NCI-H2029 treated with DMSO at 0.1 percent for 48 hours (cell line): ENCODE results near the gene CAMTA1.

Source experiments
- DNase-seq: peaks from one replicate; lab custom pipeline; 2025; lab: John Stamatoyannopoulos, UW

CAMTA1 gene

DNA sequence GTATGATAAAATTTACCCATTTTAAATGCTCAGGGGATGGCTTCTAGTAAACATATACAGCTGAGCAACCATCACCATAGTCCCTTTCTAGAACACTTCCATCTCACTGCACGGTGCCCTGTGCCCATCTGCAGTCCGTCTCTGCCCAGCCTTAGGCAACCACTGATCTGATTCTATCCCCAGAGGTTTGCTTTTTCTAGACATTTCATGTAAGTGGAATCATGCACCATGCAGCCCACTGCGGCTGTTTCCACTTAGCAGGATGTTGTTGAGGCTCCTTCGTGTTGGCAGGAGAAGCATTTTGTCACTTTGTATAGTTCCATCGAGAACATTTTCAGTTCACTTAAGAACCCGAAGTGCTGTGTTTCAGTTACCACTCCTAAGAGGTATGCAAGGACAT lies 958.1 kb downstream of the CAMTA1 start:
- no peak for DNase-seq

DNA sequence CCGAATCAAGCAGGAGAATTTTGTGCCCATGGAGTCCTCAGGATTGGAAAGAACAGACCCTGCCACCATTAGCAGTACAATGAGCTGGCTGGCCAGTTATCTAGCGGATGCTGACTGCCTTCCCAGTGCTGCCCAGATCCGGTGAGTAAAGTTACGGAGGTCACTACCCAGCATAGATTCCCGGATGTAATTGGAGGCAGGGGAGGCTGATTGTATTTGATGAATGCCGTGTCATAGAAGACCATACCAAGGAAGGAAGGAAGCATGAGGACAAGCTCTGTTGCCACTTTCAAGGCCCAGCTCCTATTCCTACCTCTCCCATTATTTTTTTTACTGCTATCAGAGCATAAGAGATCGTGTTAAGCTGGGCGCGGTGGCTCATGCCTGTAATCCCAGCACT lies 959.6 kb downstream of the CAMTA1 start:
- DNase-seq: no peak

DNA sequence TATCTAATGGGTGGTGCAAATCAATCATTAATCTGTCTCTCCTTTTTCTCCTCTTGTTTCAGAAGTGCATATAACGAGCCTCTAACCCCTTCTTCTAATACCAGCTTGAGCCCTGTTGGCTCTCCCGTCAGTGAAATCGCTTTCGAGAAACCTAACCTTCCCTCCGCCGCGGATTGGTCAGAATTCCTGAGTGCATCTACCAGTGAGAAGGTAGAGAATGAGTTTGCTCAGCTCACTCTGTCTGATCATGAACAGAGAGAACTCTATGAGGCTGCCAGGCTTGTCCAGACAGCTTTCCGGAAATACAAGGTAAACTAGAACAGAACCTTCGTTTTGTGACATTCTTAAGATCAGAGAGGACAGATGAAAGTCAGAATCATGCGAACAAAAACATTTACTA lies 960.5 kb downstream of the CAMTA1 start:
- DNase-seq: no peak

DNA sequence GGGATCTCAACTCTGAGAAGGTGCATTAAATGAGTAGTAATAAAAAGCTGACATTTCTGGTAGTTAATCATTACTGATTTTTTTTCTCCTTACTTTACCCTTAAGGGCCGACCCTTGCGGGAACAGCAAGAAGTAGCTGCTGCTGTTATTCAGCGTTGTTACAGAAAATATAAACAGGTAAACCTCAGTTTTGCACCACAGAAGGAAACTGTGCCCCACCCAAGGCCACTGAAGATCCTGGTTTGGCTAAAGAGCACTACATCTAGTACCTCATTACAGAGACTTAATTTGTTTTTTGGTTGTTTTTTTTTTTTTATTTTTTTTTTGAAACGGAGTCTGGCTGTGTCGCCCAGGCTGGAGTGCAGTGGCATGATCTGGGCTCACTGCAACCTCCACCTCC lies 962.4 kb downstream of the CAMTA1 start:
- no peak for DNase-seq

DNA sequence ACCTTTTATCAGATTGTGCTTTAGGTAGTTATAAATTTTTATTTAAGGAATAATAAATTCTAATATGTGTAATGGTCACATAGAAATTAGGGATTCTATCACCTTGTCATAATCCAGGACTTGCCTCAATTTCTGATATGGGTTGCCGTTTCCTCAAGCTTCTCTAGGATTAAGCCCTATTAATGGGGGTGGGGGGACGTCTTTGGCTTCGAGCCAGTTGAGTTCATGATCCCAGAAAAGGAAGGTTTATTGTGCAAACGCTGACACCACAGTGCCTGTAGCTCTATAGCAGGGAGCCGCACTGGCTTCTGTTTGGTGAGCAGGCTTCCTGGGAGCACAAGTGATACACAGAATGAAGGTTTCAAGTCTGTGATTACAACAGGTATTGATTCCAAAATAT lies 963.9 kb downstream of the CAMTA1 start:
- no peak for DNase-seq

DNA sequence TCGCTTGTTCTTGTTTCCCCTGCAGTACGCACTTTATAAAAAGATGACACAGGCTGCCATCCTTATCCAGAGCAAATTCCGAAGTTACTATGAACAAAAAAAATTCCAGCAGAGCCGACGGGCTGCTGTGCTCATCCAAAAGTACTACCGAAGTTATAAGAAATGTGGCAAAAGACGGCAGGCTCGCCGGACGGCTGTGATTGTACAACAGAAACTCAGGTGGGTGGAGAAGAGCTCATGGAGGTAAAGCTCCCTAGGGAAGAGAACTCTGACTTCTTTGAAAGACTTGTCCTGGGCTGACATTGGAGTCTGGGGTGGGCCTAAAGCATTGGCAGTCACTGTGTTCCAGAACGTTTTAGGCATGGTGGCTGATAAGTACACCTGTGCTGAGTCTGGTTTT lies 965.9 kb downstream of the CAMTA1 start:
- no peak for DNase-seq

DNA sequence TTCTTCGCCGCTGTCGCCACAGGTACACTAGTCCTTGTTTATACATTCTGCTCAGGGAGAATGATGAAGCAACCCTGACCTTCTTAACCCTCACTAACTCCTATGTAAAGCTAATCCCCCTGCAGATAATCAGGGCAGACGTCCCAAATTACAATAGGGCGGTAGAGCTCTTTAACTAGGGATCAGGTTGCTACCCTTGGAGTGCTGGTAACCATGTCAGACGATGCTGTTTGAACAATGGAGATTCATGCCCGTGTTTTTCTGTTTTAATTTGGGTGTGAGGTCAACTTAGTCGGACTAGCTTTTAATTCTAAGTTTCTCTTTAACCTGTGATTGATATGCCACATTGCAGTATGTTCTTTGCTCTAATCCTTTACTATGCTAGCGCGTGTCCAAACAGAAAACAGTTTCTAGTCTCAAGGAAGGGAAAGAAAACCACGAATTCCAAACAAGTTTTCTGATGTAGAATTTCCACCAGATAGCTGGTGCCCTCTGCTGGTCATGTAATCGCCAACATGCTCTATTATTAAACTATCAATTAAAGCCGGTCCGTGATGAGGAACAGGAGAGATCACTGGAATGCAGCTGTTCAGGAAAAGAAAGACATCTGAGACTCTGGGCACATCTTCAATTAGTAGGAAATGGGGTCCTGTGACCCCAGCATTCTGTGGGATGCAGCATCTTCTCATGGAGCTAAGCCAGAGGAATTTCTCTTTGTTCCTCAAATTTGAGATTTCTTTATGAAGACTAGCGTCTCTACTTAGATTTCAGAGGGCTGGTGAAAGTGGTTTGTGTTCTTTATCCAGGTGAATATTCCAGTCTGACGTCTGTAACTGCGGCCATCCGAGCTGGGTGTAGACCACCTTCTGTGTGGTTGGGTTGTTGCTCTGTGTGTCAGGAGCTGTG lies 967.5 kb downstream of the CAMTA1 start:
- peak; percentile 47 for DNase-seq

DNA sequence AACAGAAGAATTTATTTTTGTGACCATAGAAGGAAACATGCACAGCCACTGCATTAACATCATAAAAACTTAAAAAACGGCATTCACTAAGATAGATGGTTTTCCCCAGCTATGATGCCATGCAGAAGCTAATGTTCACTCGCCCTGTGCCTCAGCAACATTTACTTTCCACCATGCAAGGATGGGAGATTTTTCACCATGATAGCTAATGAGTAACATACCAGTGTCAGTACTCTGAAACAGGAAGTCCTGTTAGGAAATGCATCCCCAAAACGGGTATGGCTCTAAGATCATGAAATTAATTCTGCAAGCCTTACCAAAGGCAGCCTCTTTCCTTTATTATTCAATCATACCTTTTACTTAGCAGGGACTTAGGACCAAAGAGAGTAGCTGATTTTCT lies 968.4 kb downstream of the CAMTA1 start:
- no peak for DNase-seq

DNA sequence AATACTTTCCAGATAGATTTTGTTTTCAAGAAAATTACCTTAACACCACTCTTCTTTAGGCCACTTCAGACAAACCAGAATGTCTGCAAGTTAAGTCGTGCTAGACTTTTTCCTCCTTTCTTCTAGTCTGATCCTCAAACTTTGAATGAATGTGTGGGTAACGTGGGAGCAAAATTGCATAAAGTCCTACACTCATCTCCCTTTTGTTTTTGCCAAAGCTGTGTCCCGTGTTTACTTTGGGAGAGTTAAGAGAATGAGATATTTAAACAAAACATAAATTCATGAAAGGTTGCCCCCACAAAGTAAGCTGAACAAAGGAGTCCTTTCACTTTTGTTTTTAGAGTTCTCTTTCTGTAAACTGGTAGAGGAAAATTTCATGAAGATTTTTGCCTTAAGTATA lies 969.0 kb downstream of the CAMTA1 start:
- DNase-seq: no peak

DNA sequence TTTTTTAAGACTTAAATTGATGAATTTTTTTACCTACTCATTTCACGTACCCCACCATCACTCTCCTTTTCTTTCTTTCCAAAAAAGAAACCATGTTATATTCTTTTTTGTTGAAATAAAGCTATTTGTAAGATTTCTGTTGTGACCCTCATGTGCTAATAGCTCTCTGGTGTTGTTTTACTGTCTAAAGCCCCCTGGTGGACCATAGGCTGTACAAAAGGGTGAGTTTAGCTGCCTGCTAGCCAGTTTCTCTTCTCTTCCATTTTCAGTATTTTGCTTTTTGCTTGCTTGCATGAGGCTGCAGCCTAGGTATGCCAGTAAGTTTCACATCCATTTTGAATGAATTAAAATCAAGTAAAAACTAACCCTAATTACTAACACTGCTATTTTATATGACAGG lies 970.2 kb downstream of the CAMTA1 start:
- no peak for DNase-seq

DNA sequence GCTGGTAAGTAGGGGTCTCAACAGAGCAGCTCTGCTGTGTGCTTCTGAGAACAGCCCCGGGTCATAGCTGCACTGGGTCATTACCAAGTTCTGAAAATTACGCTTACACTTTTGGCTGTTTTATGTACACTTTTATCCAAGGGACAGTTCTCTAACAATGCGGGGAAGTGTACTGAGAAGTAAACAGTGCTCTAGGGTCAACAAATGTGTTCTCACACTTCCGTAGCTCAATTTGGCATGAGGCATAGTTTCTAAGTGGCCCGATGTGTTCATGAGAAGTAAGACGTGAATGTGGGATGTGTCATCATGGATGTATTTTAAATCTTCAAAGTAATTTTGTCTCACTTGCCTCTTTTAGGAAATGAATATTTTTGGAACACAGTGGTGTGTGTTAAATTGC lies 975.0 kb downstream of the CAMTA1 start:
- no peak for DNase-seq

DNA sequence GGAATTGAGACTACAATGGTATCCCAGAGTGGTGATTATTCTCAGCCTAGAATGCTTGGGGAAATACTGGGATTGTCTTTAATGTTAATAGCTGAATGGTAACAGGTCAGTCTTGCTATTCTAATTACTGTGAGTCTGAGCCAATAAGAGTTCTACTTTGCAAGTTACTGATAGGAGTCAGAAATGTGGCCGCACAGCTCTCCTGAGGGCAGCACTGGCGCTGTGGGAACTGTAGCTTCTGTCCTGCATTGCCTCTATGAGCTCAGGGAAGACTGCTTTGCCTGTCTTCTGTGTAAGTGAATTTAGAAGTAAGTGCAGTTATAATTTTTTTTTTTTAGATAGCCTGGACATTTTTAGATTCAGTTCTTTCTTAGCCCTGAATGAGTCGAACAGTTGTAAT lies 975.8 kb downstream of the CAMTA1 start:
- DNase-seq: no peak

DNA sequence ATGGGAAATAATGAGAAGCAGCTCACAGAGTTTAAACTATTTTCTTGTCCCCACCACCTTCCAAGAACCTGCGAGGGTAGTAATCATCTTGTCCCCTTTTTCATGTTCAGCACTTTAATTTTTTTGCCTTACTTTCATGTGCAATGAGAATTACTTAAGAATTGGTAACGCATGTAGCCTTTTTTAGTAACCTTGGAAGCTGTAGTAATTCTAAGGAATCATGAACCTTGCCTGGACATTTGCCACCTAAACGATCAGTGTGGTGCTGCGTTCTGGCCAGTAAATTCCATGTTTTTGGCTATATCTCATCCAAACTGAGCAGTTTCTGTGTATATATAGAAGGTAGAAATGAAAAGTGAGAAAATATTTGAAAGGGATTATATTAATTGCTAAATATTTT lies 981.9 kb downstream of the CAMTA1 start:
- DNase-seq: no peak

DNA sequence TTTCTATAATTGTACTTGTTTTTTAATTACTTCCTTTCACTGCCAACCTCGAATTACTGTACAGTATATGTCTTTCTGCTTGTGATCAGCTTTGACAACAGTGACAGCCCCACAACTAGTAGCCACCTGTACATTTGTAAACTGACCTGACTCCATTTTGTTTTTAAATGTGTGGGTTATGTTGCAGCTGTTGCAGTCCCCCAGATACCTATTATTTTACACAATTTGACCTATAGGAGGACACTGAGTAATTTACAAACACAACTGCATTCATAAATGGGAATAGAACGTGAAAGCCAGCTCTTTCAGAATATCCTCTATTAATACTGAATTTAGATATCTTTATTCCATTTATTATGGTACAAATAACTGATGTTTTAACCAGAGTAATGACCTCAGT lies 983.3 kb downstream of the CAMTA1 start:
- DNase-seq: no peak

DNA sequence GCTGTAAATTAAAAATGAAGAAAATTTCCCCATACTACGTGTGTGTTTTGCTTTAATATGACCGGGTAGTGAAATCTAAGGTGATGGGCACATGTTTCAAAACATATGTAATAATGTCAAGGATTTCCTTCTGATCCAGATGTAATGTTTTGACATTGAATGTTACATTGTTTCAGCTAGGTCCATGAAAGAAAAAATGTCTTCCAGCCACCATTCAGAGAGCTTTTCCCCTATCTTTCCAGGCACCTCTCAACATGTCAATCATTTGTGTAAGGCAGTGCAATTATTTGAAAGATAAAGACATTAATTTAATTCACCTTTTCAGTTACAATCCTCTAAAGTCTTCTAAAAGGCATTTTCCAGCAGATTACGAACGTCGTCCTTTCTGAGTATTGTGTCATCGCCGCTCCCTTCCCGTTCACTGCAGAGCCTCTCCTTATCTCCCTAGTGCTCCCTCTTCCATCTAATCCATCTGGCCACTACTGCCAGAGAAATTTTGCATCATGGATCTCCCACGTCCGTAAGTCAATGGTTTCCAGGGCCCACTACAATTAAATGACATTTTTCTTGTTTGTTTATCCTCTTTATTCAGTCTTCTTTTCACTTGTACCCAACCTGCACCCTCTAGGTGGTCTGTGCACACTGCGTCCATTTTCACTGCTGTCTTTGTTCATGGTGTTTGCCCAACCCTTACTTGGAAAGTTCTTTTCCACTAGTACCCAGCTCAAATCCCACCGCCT lies 984.6 kb downstream of the CAMTA1 start:
- no peak for DNase-seq

DNA sequence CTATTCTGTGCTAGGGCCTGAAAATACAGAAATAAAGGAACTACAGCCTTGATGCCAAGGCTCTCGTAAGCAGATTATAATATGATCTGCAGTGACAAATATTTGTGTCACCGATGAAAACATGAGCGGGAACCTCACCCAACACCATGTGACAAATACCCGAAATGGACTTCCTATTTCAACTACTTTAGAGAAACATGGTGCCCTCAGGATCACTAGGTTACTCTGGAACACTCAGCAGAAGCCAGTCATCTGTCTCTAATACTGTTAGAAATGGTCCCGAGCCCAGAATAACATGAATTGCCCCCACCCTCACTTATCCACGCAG lies 985.4 kb downstream of the CAMTA1 start:
- no peak for DNase-seq

DNA sequence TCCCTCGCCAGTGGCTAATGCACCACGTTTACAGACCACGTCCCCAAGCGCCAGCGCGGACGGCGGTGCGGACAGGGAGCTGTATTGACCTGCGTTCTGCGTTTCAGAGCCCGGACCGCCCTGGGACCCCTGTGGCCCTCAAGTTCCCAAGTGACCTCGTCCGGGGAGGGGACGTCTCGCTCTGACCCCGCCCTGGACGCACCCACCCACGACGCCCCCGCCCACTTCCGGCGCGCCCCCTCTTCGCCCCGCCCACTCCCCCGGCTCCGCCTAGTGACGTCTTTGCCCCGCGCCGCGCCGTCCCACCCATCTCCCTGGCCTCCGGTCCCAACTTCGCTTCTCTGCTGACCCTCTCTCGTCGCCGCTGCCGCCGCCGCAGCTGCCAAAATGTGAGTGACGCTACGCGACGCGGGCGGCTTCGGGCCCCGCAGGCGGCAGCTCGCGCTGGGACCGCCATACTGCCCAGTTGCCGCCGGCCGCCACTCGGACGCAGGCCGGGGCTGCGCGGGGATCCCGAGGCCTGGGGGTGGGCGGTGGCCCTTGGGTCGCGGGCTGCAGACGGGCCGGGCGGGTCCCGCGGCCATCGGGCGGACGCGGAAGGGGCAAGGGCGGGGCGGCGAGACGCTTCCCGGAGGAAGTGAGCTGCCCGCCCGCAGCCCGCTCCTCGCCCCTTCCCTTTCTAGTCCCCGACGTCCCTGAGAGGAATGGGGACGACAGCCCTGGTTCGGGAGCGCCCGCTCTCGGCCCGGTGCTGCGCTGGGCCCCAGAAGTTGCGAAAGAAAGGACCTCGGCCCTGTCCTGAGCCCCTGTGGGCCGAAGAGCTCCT lies 986.0 kb downstream of the CAMTA1 start, which contains the start of gene VAMP3:
VAMP3 (plus strand) TSS at position 300 of the 826 bp plus-strand sequence; CDS start at position 388, 88 bp downstream.
- peak; percentile 49 for DNase-seq

DNA sequence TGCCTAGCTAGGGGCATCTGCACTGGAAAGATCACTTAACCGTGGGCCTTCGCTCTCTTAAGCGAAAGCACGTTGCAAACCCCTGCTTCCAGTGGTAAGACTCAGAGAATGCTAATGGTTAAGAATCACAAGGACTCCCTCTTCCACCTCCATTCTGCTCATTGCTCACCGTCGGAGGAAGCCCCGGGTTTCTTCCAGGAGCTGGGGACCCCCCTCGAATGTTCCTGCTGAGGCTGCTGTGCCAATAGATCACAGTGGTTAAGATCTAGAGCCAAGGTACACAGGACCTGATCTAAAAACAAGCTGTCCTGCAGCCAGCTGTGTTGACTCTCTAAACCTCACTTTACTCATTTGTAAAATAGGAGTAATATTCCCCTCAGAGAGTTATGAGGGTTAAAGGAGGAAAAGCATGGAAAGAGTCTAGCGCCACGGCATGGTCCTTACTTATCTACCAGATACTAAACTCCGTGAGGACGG lies 986.6 kb downstream of the CAMTA1 start:
- no peak for DNase-seq

DNA sequence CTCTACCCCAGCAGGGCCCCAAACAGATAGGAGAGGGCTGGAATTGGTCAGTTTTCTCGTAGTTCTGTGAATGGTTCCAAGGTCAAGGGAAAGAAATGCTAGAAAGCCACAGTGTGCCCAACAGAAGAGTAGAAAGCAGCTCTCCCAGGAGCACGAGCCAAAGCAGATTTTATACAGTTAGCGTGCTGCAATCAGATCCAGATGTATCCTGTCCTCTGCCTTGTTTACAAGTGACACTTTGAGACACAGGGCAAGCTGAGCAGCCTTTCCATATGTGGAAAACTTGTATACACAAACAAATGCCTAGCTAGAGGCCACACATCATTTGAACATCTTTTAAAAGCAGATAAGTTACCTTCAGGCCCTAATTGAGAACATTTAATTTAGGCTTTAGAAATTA lies 992.3 kb downstream of the CAMTA1 start:
- no peak for DNase-seq

DNA sequence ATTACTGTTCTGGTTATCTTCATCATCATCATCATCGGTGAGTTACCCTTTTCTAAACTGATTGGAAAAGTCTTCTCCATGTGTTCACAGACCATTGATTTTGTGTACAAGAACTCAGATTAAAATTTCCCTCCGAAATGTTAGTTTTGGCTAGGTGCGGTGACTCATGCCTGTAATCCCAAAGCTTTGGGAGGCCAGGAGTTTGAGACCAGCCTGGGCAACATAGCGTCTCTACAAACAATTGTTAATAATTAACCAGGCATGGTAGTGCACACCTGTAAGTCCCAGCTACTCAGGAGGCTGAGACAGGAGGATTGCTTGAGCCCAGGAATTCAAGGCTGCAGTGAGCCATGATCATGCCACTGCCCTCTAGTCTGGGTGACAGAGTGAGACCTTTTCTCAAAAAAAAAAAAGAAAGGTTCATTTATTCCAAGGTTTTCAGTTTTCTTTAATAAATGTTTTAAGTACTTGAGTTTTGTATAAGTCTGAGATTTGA lies 992.9 kb downstream of the CAMTA1 start:
- DNase-seq: no peak

DNA sequence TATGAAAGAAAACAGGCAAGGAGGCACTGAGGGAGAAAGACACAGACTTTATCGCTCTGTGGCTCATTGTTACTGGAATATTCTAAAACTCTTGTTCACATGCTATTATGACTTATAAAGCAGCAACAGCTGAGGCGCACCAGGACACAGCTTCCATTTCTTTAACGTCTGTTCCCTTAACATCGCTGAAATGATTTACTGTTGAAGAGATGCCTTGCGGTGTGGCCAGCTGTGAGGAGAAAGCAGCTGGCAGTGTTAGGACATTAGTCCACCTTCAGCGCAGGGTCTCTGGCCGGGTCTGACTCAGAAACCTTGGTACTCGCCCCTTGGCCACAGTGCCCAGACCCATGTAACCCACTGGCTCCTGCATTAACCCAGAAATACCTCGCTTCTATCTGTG lies 995.7 kb downstream of the CAMTA1 start:
- no peak for DNase-seq

DNA sequence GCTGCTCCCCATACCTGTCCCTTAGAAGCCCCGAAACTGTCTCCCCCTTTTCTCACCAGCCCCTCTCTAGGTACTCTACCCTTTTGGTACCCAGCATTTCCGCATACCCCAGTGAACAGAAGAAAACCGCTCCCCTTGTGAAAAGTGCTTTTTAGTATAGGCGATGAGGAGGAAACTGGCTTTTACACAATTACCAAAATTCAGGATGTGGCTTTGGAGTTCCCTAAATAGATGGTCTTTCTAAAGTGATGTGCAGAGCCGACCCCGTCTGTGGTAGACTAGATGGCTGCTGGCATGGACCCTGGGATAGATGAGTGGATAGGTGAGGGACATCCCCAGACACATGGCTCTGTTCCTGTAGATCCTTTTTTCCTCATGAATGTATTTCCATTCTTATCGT lies 996.2 kb downstream of the CAMTA1 start:
- DNase-seq: no peak
